Muscle of leg (tissue), 11 donors: ENCODE data around the gene SEMA3F. TPM values are rescaled to one million over a fixed set of nuclear protein-coding genes. Genes with fewer than 3 reads are reported as not detected.
A peak's percentile ranks its signal among the peaks of the same experiment; 100 is the strongest.

ENCODE experiments used
- DNase-seq: peaks from one replicate; pipeline ENCODE4 v3.0.0; 2013
- H3K27ac ChIP-seq: one replicate; pipeline ENCODE4 v1.5.1; 2013; ENCODE audit warnings: mild to moderate bottlenecking, low read length, control low read depth
- H3K27me3 ChIP-seq: one replicate; pipeline ENCODE4 v1.6.1; 2013; ENCODE audit warnings: low read length; ENCODE audit not compliant: control insufficient read depth, insufficient read depth
- H3K36me3 ChIP-seq: one replicate; pipeline ENCODE4 v1.6.1; 2013; ENCODE audit warnings: low read length; ENCODE audit not compliant: control insufficient read depth, insufficient read depth
- H3K4me1 ChIP-seq: one replicate; pipeline ENCODE4 v1.6.1; 2013; ENCODE audit warnings: low read length; ENCODE audit not compliant: control insufficient read depth, insufficient read depth
- H3K4me3 ChIP-seq: one replicate; pipeline ENCODE4 v1.5.1; 2013; ENCODE audit warnings: low read length, control low read depth
- H3K9me3 ChIP-seq: replicated peaks from 2 replicates; pipeline ENCODE4 v1.6.1; 2013; ENCODE audit warnings: low read depth, low read length; ENCODE audit not compliant: control insufficient read depth
- WGBS: methylation state at CpG from one replicate; pipeline ENCODE4 v1.1.5; 2013; ENCODE audit warnings: missing lambda C conversion rate; ENCODE audit not compliant: insufficient coverage; 5-methylcytosine and 5-hydroxymethylcytosine counted together
- polyA plus RNA-seq, 8 donors: library from polyadenylated mRNA; unstranded; fragments of 120-200 nt; gene quantifications; one replicate each; pipeline versions ENCODE4 v1.2.1 to v1.2.3, GENCODE V29; 2013; ENCODE audit warnings: inconsistent platforms in 1 of 8, low replicate concordance in 1 of 8; ENCODE audit not compliant: insufficient read length in 8 of 8, insufficient read depth in 1 of 8
- total RNA-seq: library from RNA; stranded (reverse); fragments of 120-200 nt; gene quantifications from one replicate; pipeline ENCODE4 v1.2.4, GENCODE V29; 2013

SEMA3F gene
- total and polyA plus RNA-seq, 9 donors = 9.1 to 28.6 (median 13.9) TPM

GRCh38 chr3:50164481-50164880 lies 9.4 kb downstream of the SEMA3F start:
- WGBS = no CpG with 5 or more reads among the region's 1 CpG
- Histone ChIP-seq H3K9me3 (no peaks in the 10 kb centered on the region), H3K4me1 (peaks cover 87% of the 10 kb centered on the region), H3K27me3 (no peaks in the 10 kb centered on the region), H3K4me3 (no peak overlapping the region), H3K27ac (peak overlapping the region; percentile 71), H3K36me3 (no peaks in the 10 kb centered on the region)
- no peak for DNase-seq

GRCh38 chr3:50164984-50165909 lies 10.1 kb downstream of the SEMA3F start:
- no peak overlapping the region for H3K4me3 ChIP-seq
- H3K9me3 ChIP-seq = no peaks in the 10 kb centered on the region
- no peaks in the 10 kb centered on the region for H3K36me3 ChIP-seq
- H3K4me1 ChIP-seq = peaks cover 94% of the 10 kb centered on the region
- no peaks in the 10 kb centered on the region for H3K27me3 ChIP-seq
- 4% methylated on average over 6 of the region's 7 CpGs for WGBS
- DNase-seq = peak; percentile 86
- peak overlapping the region; percentile 71 for H3K27ac ChIP-seq

DNA sequence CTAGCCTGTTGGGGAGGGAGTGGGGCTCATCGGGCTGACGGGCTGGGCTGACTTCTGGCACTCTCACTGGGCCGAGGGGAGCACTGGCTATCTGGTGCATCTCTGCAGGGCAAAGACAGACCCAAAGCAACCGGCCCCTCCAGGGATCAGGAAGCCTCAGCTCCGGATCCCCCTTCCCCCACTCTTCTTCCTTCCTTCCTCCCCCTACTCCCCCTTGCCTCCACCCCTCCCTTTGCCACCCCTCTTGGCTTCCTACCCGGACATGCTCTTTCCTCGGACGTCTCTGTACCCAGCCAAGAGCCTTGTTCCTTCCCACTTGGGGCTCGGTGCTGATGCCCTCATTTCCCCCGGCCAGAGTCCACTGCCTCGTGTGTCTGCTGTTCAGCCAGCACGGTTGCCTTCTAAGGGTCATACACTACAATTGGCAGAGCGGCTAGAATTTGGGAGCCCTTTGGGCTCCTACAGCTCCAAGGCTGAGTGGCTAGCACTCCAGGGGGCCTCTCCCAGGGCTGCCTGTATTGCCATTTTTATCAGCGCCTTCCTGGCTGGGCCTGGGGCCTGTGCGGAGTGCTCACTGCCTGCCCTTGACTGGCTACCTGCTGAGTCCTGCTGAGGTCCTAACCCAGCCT lies 10.9 kb downstream of the SEMA3F start:
- H3K4me1 ChIP-seq = peaks cover 96% of the 10 kb centered on the region
- no peaks in the 10 kb centered on the region for H3K27me3 ChIP-seq
- H3K4me3 ChIP-seq = no peak overlapping the region
- DNase-seq = peak; percentile 57
- no peaks in the 10 kb centered on the region for H3K9me3 ChIP-seq
- WGBS = 22% methylated on average over 13 of the region's 15 CpGs
- H3K27ac ChIP-seq = peak overlapping the region; percentile 71
- no peaks in the 10 kb centered on the region for H3K36me3 ChIP-seq

- WGBS = 16% methylated on average over 4 of the region's 6 CpGs
- H3K27ac ChIP-seq = peak overlapping the region; percentile 71
- H3K9me3 ChIP-seq = no peaks in the 10 kb centered on the region
- H3K4me3 ChIP-seq = no peak overlapping the region
- H3K4me1 ChIP-seq = peaks cover 98% of the 10 kb centered on the region
- no peak for DNase-seq
- H3K27me3 ChIP-seq = no peaks in the 10 kb centered on the region
- no peaks in the 10 kb centered on the region for H3K36me3 ChIP-seq
Observed at GRCh38 chr3:50166620-50167019, 11.5 kb downstream of the SEMA3F start.

GRCh38 chr3:50167069-50167840 lies 12.1 kb downstream of the SEMA3F start:
- no peak overlapping the region for H3K4me3 ChIP-seq
- H3K36me3 ChIP-seq = no peaks in the 10 kb centered on the region
- peaks cover 98% of the 10 kb centered on the region for H3K4me1 ChIP-seq
- no peak for DNase-seq
- no peaks in the 10 kb centered on the region for H3K9me3 ChIP-seq
- WGBS = 62% methylated on average over 10 of the region's 16 CpGs
- H3K27me3 ChIP-seq = no peaks in the 10 kb centered on the region
- H3K27ac ChIP-seq = peak overlapping the region; percentile 24

GRCh38 chr3:50167841-50168209 lies 12.7 kb downstream of the SEMA3F start:
- no peaks in the 10 kb centered on the region for H3K9me3 ChIP-seq
- H3K4me1 ChIP-seq = peaks cover 100% of the 10 kb centered on the region
- no peak overlapping the region for H3K4me3 ChIP-seq
- H3K36me3 ChIP-seq = no peaks in the 10 kb centered on the region
- whole genome bisulfite sequencing = 83% methylated on average over 4 of the region's 7 CpGs
- H3K27ac ChIP-seq = no peak overlapping the region
- no peaks in the 10 kb centered on the region for H3K27me3 ChIP-seq
- no peak for DNase-seq

GRCh38 chr3:50168388-50168787 lies 13.3 kb downstream of the SEMA3F start:
- Histone ChIP-seq H3K36me3 (no peaks in the 10 kb centered on the region), H3K27me3 (no peaks in the 10 kb centered on the region), H3K9me3 (no peaks in the 10 kb centered on the region), H3K4me1 (peaks cover 98% of the 10 kb centered on the region), H3K27ac (no peak overlapping the region), H3K4me3 (no peak overlapping the region)
- DNase-seq = no peak
- WGBS = 40% methylated on average over 8 of the region's 9 CpGs

GRCh38 chr3:50168791-50169190 lies 13.7 kb downstream of the SEMA3F start:
- Histone ChIP-seq H3K9me3 (no peaks in the 10 kb centered on the region), H3K4me3 (no peak overlapping the region), H3K36me3 (peaks cover 3% of the 10 kb centered on the region), H3K4me1 (peaks cover 96% of the 10 kb centered on the region), H3K27ac (no peak overlapping the region), H3K27me3 (no peaks in the 10 kb centered on the region)
- 71% methylated on average over 2 of the region's 6 CpGs for WGBS
- no peak for DNase-seq

GRCh38 chr3:50169232-50169832 lies 14.2 kb downstream of the SEMA3F start:
- no peak overlapping the region for H3K4me3 ChIP-seq
- no peaks in the 10 kb centered on the region for H3K27me3 ChIP-seq
- no peaks in the 10 kb centered on the region for H3K9me3 ChIP-seq
- peaks cover 90% of the 10 kb centered on the region for H3K4me1 ChIP-seq
- DNase-seq = no peak
- WGBS = 76% methylated on average over 10 of the region's 11 CpGs
- peaks cover 8% of the 10 kb centered on the region for H3K36me3 ChIP-seq
- H3K27ac ChIP-seq = no peak overlapping the region
